HG03378 (cell line): ENCODE measurements around the gene ATG4C.
"Not testable (repeated sequence)": the region's sequence is repeated elsewhere in the genome, so short reads cannot be mapped to it uniquely, and the experiment has no call there.

ENCODE experiments used
- ATAC-seq: cut with Tn5 transposase; IDR thresholded peaks from one replicate; pipeline ENCODE4 v1.9.1; 2021; ENCODE audit warnings: mild to moderate bottlenecking, moderate library complexity; ENCODE audit not compliant: unreplicated experiment

ATG4C gene

GRCh38 chr1:62774006-62774405 lies 9.9 kb upstream of the ATG4C start:
- no peak for ATAC-seq

GRCh38 chr1:62774971-62775595 lies 8.8 kb upstream of the ATG4C start:
- ATAC-seq, result no peak

GRCh38 chr1:62778208-62778607 lies 5.7 kb upstream of the ATG4C start:
- ATAC-seq, result no peak

GRCh38 chr1:62781841-62782543 lies 1.9 kb upstream of the ATG4C start:
- no peak for ATAC-seq

- ATAC-seq, result not testable (repeated sequence)
Measured at GRCh38 chr1:62782544-62783212, 1.3 kb upstream of the ATG4C start.

GRCh38 chr1:62784509-62785365 lies 805 bp downstream of the ATG4C start:
- peak; percentile 17 for ATAC-seq

- ATAC-seq, result no peak
Measured at GRCh38 chr1:62790716-62791115, 6.8 kb downstream of the ATG4C start.

GRCh38 chr1:62794053-62794452 lies 10.1 kb downstream of the ATG4C start:
- ATAC-seq, result no peak

GRCh38 chr1:62796221-62796620 lies 12.3 kb downstream of the ATG4C start:
- ATAC-seq, result no peak

- ATAC-seq, result no peak
Measured at GRCh38 chr1:62799688-62800087, 15.8 kb downstream of the ATG4C start.

GRCh38 chr1:62800281-62800680 lies 16.3 kb downstream of the ATG4C start:
- ATAC-seq, result peak; percentile 35

- peak; percentile 99 for ATAC-seq
Measured at GRCh38 chr1:62800825-62801306, 16.9 kb downstream of the ATG4C start.

- peak; percentile 46 for ATAC-seq
Measured at GRCh38 chr1:62809788-62810187, 25.9 kb downstream of the ATG4C start.

GRCh38 chr1:62810420-62811274 lies 26.7 kb downstream of the ATG4C start:
- ATAC-seq, result peak; percentile 94

- no peak for ATAC-seq
Measured at GRCh38 chr1:62823556-62823955, 39.6 kb downstream of the ATG4C start.

GRCh38 chr1:62826901-62827300 lies 43.0 kb downstream of the ATG4C start:
- no peak for ATAC-seq

- ATAC-seq, result not testable (repeated sequence)
Measured at GRCh38 chr1:62827786-62828185, 43.9 kb downstream of the ATG4C start.

- no peak for ATAC-seq
Measured at GRCh38 chr1:62832276-62832675, 48.3 kb downstream of the ATG4C start.

GRCh38 chr1:62833529-62833928 lies 49.6 kb downstream of the ATG4C start:
- ATAC-seq, result no peak

GRCh38 chr1:62834400-62834961 lies 50.5 kb downstream of the ATG4C start:
- ATAC-seq, result no peak
